22Rv1 (cell line): ENCODE measurements around the gene ZNF326.
"Not testable (repeated sequence)": the region's sequence is repeated elsewhere in the genome, so short reads cannot be mapped to it uniquely, and the experiment has no call there.

Source experiments
- H3K27ac ChIP-seq: fragments of 450-650 bp; 2 replicates; pipeline ENCODE4 v1.5.1; 2017
- ZFX ChIP-seq: fragments of 450-650 bp; IDR thresholded peaks from 2 replicates; pipeline ENCODE4 v1.6.1; 2017; ENCODE audit warnings: antibody characterized with exemption, borderline replicate concordance
- TF ChIP-seq, protein P1 (sequence below): fragments of 450-650 bp; IDR thresholded peaks from 2 replicates; pipeline ENCODE4 v1.5.1; 2017; ENCODE audit warnings: mild to moderate bottlenecking

Gene ZNF326

DNA sequence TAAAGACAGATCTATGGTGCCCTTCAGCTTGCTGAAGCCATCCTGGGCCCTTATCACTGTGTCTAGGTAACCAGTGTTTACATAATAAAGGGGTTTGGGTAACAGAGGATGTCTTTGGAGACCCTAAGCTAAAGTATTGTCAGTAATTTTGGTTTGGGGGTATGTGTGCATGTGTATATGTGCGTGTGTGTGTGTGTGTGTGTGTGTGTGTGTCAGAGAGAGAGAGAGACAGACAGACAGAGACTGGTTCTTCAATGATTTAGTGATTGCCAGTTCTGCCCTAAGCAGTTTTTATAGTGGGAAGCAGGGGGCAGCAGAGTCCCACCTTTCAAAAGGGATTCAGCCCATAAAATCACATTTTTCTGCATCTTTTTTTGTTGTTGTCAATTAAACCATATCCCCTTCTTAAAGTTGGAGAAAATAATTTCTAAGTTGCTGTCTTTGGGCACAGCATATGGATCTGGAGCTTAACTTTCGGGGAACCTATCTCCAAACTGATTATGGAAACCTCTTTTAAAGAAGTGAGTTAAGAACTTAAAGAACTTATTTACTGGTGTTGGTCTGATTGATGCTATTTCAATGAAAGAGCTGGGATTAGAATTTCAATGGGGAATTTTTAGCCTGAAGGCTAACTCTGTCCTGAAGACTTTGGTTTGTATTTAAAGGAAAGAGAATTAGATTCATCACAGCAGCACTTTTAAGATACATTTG lies 51.1 kb downstream of the ZNF326 start:
- TF ChIP-seq, protein P1, sequence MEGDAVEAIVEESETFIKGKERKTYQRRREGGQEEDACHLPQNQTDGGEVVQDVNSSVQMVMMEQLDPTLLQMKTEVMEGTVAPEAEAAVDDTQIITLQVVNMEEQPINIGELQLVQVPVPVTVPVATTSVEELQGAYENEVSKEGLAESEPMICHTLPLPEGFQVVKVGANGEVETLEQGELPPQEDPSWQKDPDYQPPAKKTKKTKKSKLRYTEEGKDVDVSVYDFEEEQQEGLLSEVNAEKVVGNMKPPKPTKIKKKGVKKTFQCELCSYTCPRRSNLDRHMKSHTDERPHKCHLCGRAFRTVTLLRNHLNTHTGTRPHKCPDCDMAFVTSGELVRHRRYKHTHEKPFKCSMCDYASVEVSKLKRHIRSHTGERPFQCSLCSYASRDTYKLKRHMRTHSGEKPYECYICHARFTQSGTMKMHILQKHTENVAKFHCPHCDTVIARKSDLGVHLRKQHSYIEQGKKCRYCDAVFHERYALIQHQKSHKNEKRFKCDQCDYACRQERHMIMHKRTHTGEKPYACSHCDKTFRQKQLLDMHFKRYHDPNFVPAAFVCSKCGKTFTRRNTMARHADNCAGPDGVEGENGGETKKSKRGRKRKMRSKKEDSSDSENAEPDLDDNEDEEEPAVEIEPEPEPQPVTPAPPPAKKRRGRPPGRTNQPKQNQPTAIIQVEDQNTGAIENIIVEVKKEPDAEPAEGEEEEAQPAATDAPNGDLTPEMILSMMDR: peak; percentile 77
- no peak for TF ChIP-seq ZFX
- no peak overlapping the region for H3K27ac ChIP-seq

DNA sequence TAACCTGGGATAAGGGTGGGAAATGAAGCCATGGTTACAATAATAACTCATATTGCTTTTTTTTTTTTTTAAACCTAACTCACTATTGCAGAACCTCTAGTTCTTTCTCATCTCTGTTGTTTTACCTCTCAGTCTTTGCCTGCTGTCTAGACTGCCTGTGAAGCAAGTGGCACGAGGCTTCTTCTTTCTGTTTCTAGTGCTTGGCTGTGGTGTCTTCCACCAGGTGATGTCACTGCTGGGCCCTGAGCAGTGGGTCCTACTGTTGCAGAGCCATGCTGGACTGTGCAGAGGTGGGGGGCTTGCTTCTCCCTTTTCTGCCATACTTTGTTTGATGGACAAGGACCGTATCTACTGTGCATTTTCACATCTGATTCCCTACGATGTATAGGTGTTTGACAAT lies 51.7 kb downstream of the ZNF326 start:
- H3K27ac ChIP-seq: no peak overlapping the region
- TF ChIP-seq ZFX: no peak
- TF ChIP-seq, protein P1: no peak

DNA sequence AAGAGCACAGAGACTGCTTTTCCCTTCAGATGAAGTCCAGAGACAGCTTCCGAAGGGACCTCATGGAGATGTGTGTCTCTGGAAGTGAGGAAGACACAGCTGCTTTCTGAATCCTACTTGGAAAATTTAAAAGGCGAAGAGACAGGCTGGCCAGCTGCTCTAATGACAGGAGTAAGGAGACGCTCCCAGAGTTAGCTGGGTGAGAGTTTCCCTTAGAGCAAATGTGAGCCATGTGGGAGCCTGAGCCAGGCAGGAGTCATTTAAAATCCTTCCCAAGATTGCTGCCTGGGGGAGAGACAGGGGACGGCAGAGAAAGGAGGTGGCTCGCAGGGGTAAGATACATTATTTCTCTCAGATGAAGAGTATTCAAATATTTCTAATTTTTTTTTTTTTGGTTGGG lies 53.1 kb downstream of the ZNF326 start:
- H3K27ac ChIP-seq: no peak overlapping the region
- no peak for TF ChIP-seq ZFX
- TF ChIP-seq, protein P1: no peak

DNA sequence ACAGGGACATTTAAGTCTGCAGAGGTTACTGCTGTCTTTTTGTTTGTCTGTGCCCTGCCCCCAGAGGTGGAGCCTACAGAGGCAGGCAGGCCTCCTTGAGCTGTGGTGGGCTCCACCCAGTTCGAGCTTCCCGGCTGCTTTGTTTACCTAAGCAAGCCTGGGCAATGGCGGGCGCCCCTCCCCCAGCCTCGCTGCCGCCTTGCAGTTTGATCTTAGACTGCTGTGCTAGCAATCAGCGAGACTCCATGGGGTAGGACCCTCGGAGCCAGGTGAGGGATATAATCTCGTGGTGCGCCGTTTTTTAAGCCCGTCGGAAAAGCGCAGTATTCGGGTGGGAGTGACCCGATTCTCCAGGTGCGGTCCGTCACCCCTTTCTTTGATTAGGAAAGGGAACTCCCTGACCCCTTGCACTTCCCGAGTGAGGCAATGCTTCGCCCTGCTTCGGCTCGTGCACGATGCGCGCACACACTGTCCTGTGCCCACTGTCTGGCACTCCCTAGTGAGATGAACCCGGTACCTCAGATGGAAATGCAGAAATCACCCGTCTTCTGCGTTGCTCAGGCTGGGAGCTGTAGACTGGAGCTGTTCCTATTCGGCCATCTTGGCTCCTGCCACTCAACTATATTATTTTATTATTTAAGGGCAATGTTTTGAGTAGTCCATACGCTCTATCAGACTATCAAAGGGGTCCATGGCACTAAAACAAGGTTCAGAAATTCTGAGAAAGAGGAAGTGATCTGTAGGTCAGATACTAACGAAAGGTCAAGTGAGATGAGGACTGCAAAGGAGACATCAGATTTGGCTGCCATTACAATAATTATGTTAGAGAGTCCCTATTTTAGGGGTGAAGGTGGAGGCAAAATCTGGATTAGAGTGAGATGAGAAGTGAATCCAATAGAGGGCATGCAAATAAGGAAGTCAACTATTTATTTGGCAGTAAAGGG lies 68.1 kb downstream of the ZNF326 start:
- peak overlapping the region; percentile 55 for H3K27ac ChIP-seq

DNA sequence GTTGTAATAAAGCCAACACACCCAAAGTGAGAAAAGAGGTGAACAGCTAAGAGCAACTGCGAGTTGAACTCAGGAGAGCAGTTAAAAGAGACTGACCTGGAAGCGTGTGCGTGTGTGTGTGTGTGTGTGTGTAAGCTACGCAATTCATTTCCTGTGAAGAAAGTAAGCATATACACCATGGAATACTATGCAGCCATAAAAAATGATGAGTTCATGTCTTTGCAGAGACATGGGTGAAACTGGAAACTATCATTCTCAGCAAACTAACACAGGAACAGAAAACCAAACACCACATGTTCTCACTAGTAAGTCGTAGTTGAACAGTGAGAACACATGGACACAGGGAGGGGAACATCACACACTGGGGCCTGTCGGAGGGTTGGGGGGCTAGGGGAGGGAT lies 69.2 kb downstream of the ZNF326 start:
- not testable (repeated sequence) for H3K27ac ChIP-seq

DNA sequence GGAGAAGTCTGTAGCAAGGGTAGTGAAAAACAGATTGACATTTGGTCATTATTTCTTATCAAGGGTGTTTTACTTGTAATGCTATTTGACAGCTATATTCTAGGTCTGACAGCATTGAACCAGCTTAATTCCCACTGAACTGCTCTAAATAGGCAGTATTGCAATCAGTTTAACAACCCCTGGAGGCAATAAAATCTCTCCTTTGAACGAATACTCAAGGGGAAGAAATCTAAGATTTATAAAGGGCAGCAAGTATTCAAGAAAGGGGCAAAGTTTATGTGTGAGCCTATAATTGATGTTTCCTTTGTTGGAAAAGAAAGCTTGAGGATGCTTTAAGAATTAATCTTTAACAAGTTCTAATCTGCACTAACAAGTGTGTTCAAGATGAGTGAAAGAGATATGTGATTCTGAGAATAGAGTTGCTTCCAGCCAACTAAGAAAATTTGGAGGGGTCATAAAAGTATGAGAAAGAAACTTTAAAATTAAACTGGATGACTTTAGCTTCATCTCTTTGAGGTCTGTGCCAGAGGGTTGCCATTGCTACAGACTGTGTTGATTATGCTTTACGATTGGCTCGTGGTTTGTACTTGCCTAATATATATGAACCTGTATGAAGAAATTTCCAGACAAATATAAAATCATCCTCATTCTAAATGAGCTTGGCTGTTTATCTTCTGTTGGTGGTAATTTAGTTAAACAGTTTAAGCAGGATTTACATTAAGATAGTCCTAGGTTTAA lies 72.5 kb downstream of the ZNF326 start:
- H3K27ac ChIP-seq: no peak overlapping the region
- TF ChIP-seq, protein P1: no peak
- TF ChIP-seq ZFX: no peak

DNA sequence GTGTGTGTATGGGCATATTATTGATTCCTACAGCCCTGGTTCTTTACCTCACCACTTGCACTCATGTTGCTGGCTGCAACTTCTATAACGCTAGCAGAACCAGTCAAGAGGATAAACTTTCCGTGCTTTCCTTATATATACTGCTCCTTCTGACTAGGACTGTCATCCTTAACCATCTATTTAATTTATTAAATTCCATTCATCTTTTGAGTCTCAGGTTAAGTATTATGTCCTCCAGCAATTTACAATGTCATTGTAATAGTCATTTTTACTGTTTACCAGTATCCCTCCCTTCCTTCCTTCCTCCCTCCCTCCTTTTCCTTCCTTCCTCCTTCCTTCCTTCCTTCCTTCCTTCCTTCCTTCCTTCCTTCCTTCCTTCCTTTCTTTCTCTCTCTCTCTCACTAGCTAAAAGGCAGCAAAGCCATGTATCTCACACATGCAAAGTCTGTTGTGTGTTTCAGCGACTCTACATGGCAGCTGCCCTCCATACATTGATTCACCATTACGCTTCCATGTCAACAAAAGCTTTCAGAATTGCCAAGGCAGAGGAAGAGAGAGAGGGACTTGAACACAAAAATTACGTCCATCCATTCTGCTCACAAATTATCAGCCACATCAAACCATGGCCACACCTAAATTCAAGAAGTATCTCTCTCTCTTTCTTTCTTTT lies 73.8 kb downstream of the ZNF326 start:
- no peak overlapping the region for H3K27ac ChIP-seq
- TF ChIP-seq, protein P1: no peak
- no peak for TF ChIP-seq ZFX
